ENCODE measurements around the gene VWA5B2. TPM values are rescaled to one million over a fixed set of nuclear protein-coding genes. Genes with fewer than 3 reads are reported as not detected.

VWA5B2 gene
- total RNA-seq, 1 experiment from 2014 or later = 2.7 TPM

DNA sequence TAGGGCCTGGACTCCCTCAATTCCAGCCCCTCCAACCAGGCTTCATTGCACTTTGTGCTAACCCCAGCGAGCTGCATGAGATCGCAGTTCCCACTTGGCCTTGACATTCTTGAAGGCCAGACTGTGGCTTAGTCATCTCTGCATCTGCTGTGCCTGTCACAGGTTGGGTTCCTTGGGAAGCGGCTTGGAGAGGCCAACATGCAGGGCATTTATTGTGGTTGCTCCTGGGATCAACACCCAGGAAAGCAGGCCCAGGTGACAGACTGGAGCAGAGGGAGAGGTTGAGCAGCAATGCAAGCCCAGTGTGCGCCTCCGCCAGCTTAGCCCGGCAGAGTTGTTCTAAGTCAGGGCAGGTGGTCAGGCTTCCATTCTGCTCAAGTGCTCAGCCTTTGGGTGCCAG is 32.8 kb upstream of the VWA5B2 start:
- Histone ChIP-seq H2BK120ac (ENCODE audit: low read depth, low read length, poor library complexity, severe bottlenecking) (no peak overlapping the region), H3K56ac (ENCODE audit: insufficient read length, low read depth, low read length) (no peak overlapping the region), H2BK12ac (ENCODE audit: insufficient read length, low read depth, low read length) (no peak overlapping the region), H3K14ac (ENCODE audit: insufficient read depth, low read length) (no peak overlapping the region), H2BK20ac (ENCODE audit: low read depth, low read length, poor library complexity, severe bottlenecking) (no peak overlapping the region), H3K23me2 (ENCODE audit: insufficient read length, low read depth, low read length, poor library complexity, severe bottlenecking) (no peaks in the 10 kb centered on the region), H4K5ac (ENCODE audit: insufficient read length, low read depth, low read length) (no peak overlapping the region), H2AFZ (ENCODE audit: low read length) (no peak overlapping the region), H4K20me1 (ENCODE audit: control insufficient read depth, insufficient read depth, insufficient read length) (no peaks in the 10 kb centered on the region), H3K23ac (ENCODE audit: insufficient read length, low read depth, low read length) (no peak overlapping the region), H2AK5ac (ENCODE audit: insufficient read length, low read length) (no peak overlapping the region), H4K8ac (replicated peaks; ENCODE audit: insufficient read length, low read depth, low read length) (no peak overlapping the region), H3K27me3 (ENCODE audit: insufficient read depth, low read length) (no peaks in the 10 kb centered on the region), H2BK5ac (ENCODE audit: insufficient read length, low read length) (no peak overlapping the region), H3K18ac (ENCODE audit: insufficient read length, low read depth, low read length) (no peak overlapping the region), H3K79me2 (ENCODE audit: insufficient read depth, low read length) (no peaks in the 10 kb centered on the region), H3K79me1 (ENCODE audit: insufficient read depth, low read depth, low read length, poor library complexity, severe bottlenecking) (no peaks in the 10 kb centered on the region), H3K4ac (ENCODE audit: low read depth, low read length) (no peak overlapping the region), H3K27ac (ENCODE audit: insufficient read length, low read depth, low read length) (no peak overlapping the region), H2BK15ac (ENCODE audit: low read depth, low read length) (no peak overlapping the region), H3T11ph (ENCODE audit: low read length) (no peak overlapping the region), H3K9me3 (ENCODE audit: control insufficient read depth, low read depth, low read length) (no peaks in the 10 kb centered on the region), H3K4me1 (ENCODE audit: insufficient read depth, low read length) (no peaks in the 10 kb centered on the region), H3K4me2 (ENCODE audit: insufficient read depth, insufficient read length, low read length) (no peak overlapping the region), H4K91ac (ENCODE audit: insufficient read length, low read depth, low read length) (no peak overlapping the region), H3K9ac (ENCODE audit: extremely low read depth, insufficient read length, low read length) (no peak overlapping the region)
- DNase-seq = no peak
- Mint-ChIP-seq H3K27ac (no peak overlapping the region), H3K27me3 (ENCODE audit: low read depth) (no peaks in the 10 kb centered on the region), H3K4me1 (peaks cover 0 to 7% of the 10 kb centered on the region in 2 experiments; a peak in 1 of 4 replicates), H3K36me3 (ENCODE audit: insufficient read depth in 1 of 3, low read depth in 3 of 3) (peaks cover 17 to 43% (median 27%) of the 10 kb centered on the region in 3 experiments), H3K4me3 (no peak overlapping the region), H3K9me3 (no peaks in the 10 kb centered on the region)
- no CpG with 5 or more reads among the region's 6 CpGs for WGBS (ENCODE audit: extremely low coverage, insufficient read length, low lambda C conversion rate)
- TF ChIP-seq, protein P1, sequence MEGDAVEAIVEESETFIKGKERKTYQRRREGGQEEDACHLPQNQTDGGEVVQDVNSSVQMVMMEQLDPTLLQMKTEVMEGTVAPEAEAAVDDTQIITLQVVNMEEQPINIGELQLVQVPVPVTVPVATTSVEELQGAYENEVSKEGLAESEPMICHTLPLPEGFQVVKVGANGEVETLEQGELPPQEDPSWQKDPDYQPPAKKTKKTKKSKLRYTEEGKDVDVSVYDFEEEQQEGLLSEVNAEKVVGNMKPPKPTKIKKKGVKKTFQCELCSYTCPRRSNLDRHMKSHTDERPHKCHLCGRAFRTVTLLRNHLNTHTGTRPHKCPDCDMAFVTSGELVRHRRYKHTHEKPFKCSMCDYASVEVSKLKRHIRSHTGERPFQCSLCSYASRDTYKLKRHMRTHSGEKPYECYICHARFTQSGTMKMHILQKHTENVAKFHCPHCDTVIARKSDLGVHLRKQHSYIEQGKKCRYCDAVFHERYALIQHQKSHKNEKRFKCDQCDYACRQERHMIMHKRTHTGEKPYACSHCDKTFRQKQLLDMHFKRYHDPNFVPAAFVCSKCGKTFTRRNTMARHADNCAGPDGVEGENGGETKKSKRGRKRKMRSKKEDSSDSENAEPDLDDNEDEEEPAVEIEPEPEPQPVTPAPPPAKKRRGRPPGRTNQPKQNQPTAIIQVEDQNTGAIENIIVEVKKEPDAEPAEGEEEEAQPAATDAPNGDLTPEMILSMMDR (conservative IDR thresholded peaks at IDR 0.05) = no peak
